ENCODE data around the gene DENND1B. TPM values are rescaled to one million over a fixed set of nuclear protein-coding genes. Genes with fewer than 3 reads are reported as not detected.
A peak's percentile ranks its signal among the peaks of the same experiment; 100 is the strongest.

Gene DENND1B
- total and polyA plus RNA-seq, 2 of the 8 experiments (the other 6 are each of a cell fraction or from before 2014, with no cell fraction given) = 0.74 to 3.3 TPM

GRCh38 chr1:197801684-197802083 is 26.4 kb upstream of the DENND1B start:
- Histone ChIP-seq H2AK5ac (ENCODE audit: low read depth, low read length) (no peak overlapping the region), H3K36me3 (ENCODE audit: control insufficient read depth in 2 of 4, insufficient read depth in 4 of 4, low read length in 3 of 4) (no peaks in the 10 kb centered on the region), H3K23ac (ENCODE audit: insufficient read length) (no peak overlapping the region), H2BK15ac (ENCODE audit: low read length) (peak overlapping the region; percentile 21; the same call in 1 of the 2 replicates), H4K91ac (replicated peaks; ENCODE audit: insufficient read length, low read length) (peak overlapping the region; percentile 65), H3K79me1 (ENCODE audit: low read depth, low read length) (no peaks in the 10 kb centered on the region), H4K20me1 (replicated peaks in 1 of 2; ENCODE audit: control insufficient read depth in 1 of 2, insufficient read depth in 2 of 2, low read length in 2 of 2) (no peaks in the 10 kb centered on the region), H3K9ac (replicated peaks in 1 of 4; ENCODE audit: extremely low read depth in 1 of 4, low read depth in 3 of 4, low read length in 3 of 4) (no peak overlapping the region), H3K27me3 (replicated peaks in 1 of 4; ENCODE audit: control insufficient read depth in 3 of 4, extremely low read depth in 1 of 4, insufficient read depth in 3 of 4, low read length in 3 of 4) (no peaks in the 10 kb centered on the region), H3K27ac (ENCODE audit: low read depth, low read length) (no peak overlapping the region), H2AFZ (ENCODE audit: low read length) (no peak overlapping the region), H2BK5ac (ENCODE audit: low read depth, low read length) (no peak overlapping the region; the same call in 1 of the 2 replicates), H3K4me2 (ENCODE audit: insufficient read depth in 1 of 2, low read depth in 2 of 2, low read length in 2 of 2) (no peak overlapping the region), H4K8ac (ENCODE audit: extremely low read depth, insufficient read depth, low read length) (no peak overlapping the region), H3K79me2 (ENCODE audit: control insufficient read depth in 1 of 2, insufficient read depth in 2 of 2, low read length in 2 of 2) (no peaks in the 10 kb centered on the region), H2BK12ac (ENCODE audit: low read depth, low read length) (peak overlapping the region; percentile 45; the same call in 1 of the 2 replicates), H2BK20ac (ENCODE audit: low read length) (peak overlapping the region; percentile 6; the same call in 1 of the 2 replicates), H3K18ac (ENCODE audit: extremely low read depth, low read length) (peak overlapping the region; percentile 11; the same call in 1 of the 2 replicates), H3K23me2 (ENCODE audit: low read depth, low read length) (no peaks in the 10 kb centered on the region; the same call in 1 of the 2 replicates), H3K4me1 (replicated peaks in 1 of 4; ENCODE audit: control insufficient read depth in 3 of 4, insufficient read depth in 4 of 4, low read length in 3 of 4) (peaks cover 0 to 4% (median 0%) of the 10 kb centered on the region in 4 experiments; a peak in 2 of 7 replicates), H2BK120ac (replicated peaks; ENCODE audit: low read depth, low read length) (no peak overlapping the region), H3K4me3 (ENCODE audit: extremely low read depth in 1 of 4, insufficient read depth in 2 of 4, low read depth in 3 of 4, low read length in 4 of 4) (no peak overlapping the region; a peak in 1 of 8 replicates), H3K14ac (ENCODE audit: insufficient read length) (no peak overlapping the region), H3K9me3 (ENCODE audit: insufficient read depth in 2 of 2, low read depth in 1 of 2, low read length in 1 of 2) (peaks cover 0 to 9% of the 10 kb centered on the region in 2 experiments; a peak in 3 of 4 replicates), H4K5ac (ENCODE audit: insufficient read length, low read depth, low read length) (no peak overlapping the region), H3K56ac (replicated peaks; ENCODE audit: insufficient read length, low read depth, low read length) (no peak overlapping the region), H3K4ac (replicated peaks; ENCODE audit: insufficient read length, low read depth, low read length) (no peak overlapping the region)
- ChIA-PET CTCF (ENCODE audit: partially characterized antibody) (interaction anchor here (1.1 to 1.6 kb wide), 3 partner anchors 49 to 285 kb away, joined by 3 to 5 read pairs (median 4); no protein-coding TSS in a partner anchor), POLR2A (ENCODE audit: partially characterized antibody) (interaction anchor here (1.7 kb wide), 1 partner anchor 12 kb away, joined by 5 read pairs; no protein-coding TSS in a partner anchor)
- FAIRE-seq = no peak
- no peak for DNase-seq (ENCODE audit: low read depth in 1 of 2, low spot score in 2 of 2)
- 92% methylated on average over 4 of the region's 4 CpGs; no CpG with 5 or more reads in 1 of the 2 experiments for WGBS, 2 experiments (ENCODE audit: extremely low coverage in 1 of 2, insufficient coverage in 1 of 2, insufficient read length in 1 of 2, insufficient replicate concordance in 2 of 2, low coverage in 1 of 2, low lambda C conversion rate in 2 of 2, missing lambda C conversion rate in 1 of 2)
- TF ChIP-seq POU5F1 (IDR thresholded peaks at IDR 0.05; ENCODE audit: low read depth, low read length) (no peak), E2F6 (IDR thresholded peaks at IDR 0.05) (no peak), CREB1 (IDR thresholded peaks at IDR 0.05) (no peak), SP1 (IDR thresholded peaks at IDR 0.05; ENCODE audit: low read depth, low read length) (no peak), POLR2AphosphoS5 (IDR thresholded peaks at IDR 0.05; ENCODE audit: low read depth, low read length) (no peak), POLR2A (IDR thresholded peaks at IDR 0.05; ENCODE audit: control extremely low read depth in 1 of 2, low read depth in 2 of 2, low read length in 2 of 2) (no peak), FOSL1 (IDR thresholded peaks at IDR 0.05; ENCODE audit: insufficient read depth, low read depth, low read length) (no peak), BACH1 (IDR thresholded peaks at IDR 0.05; ENCODE audit: low read length) (no peak), JUN (IDR thresholded peaks at IDR 0.05; ENCODE audit: low read depth, low read length) (no peak), BCL11A (IDR thresholded peaks at IDR 0.05; ENCODE audit: low read depth in 2 of 2, low read length in 2 of 2) (no peak), KDM1A (IDR thresholded peaks at IDR 0.05; ENCODE audit: borderline replicate concordance, low read length) (no peak), KDM4A (IDR thresholded peaks at IDR 0.05; ENCODE audit: low read depth, low read length, severe bottlenecking) (no peak), MAFK (IDR thresholded peaks at IDR 0.05; ENCODE audit: low read depth, low read length) (no peak), BRCA1 (IDR thresholded peaks at IDR 0.05; ENCODE audit: low read depth, low read length) (no peak), EGR1 (IDR thresholded peaks at IDR 0.05; ENCODE audit: borderline replicate concordance, low read depth, low read length) (no peak)

Measured in H1 (cell line).